ENCODE measurements around the gene NRIP1. TPM values are rescaled to one million over a fixed set of nuclear protein-coding genes. Genes with fewer than 3 reads are reported as not detected.

NRIP1 gene
- total and polyA plus RNA-seq, 2 of the 13 experiments (the other 11 are each of a cell fraction or from before 2014, with no cell fraction given) = 21.0 to 69.0 TPM

DNA sequence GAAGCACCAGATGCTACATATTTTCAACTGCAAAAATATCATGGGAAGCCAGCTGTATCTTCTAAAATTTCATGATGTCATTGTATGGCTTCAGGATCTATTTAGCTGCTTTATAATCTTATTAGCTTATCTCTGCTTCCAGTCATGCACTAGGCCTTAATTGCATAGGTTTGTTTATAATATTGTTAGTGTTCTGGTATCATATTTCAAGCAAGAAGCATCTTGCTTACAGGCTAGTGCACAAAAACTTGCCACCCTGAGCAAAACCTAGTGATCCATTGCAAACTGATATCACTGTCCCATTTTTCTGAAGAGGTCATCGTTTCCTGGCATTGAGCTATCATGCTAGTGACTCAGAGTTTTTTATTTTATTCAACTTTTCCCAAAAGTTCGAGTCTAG lies 15.7 kb upstream of the NRIP1 start:
- H3K27me3 ChIP-seq (ENCODE audit: control insufficient read depth in 1 of 2, insufficient read depth in 2 of 2, low read length in 2 of 2) = no peaks in the 10 kb centered on the region
- H3K4me1 ChIP-seq (ENCODE audit: insufficient read depth, low read length) = peaks cover 13% of the 10 kb centered on the region
- WGBS (ENCODE audit: low lambda C conversion rate) = 0% methylated on average over 2 of the region's 2 CpGs
- H3K27ac ChIP-seq (ENCODE audit: extremely low read length, insufficient read depth, low read length) = no peak overlapping the region
- H3K4me2 ChIP-seq (ENCODE audit: low read depth, low read length) = no peak overlapping the region
- ATAC-seq (no peak), DNase-seq (ENCODE audit: low spot score) (no peak), FAIRE-seq (no peak)
- in situ Hi-C loops (cut with HindIII; ENCODE audit: extremely low pct_ligation_motif_present, low pct_unique_long_range_greater_than_20kb) = no loop called here
- CTCF ChIA-PET (ENCODE audit: low intra/inter-chr PET ratio, low total read pairs) = no interaction called here
- no peaks in the 10 kb centered on the region for H3K9me3 ChIP-seq (ENCODE audit: low read length)
- no peaks in the 10 kb centered on the region for H4K20me1 ChIP-seq (ENCODE audit: insufficient read depth, low read length)
- H3K79me2 ChIP-seq (ENCODE audit: insufficient read depth, low read length) = no peaks in the 10 kb centered on the region
- no peaks in the 10 kb centered on the region for H3K36me3 ChIP-seq (replicated peaks in 1 of 2; ENCODE audit: control insufficient read depth in 1 of 2, insufficient read depth in 2 of 2, low read length in 2 of 2)
- no peak overlapping the region for H3K4me3 ChIP-seq (replicated peaks in 1 of 3; ENCODE audit: insufficient read depth in 1 of 3, low read depth in 2 of 3, low read length in 3 of 3)
- intact Hi-C loops (cut with micrococcal nuclease; ENCODE audit: unreplicated experiment) = no loop called here
- TF ChIP-seq, protein P1, sequence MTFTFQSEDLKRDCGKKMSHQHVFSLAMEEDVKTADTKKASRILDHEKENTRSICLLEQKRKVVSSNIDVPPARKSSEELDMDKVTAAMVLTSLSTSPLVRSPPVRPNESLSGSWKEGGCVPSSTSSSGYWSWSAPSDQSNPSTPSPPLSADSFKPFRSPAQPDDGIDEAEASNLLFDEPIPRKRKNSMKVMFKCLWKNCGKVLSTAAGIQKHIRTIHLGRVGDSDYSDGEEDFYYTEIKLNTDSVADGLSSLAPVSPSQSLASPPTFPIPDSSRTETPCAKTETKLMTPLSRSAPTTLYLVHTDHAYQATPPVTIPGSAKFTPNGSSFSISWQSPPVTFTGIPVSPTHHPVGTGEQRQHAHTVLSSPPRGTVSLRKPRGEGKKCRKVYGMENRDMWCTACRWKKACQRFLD (CRISPR knock-in tag; IDR thresholded peaks at IDR 0.05; ENCODE audit: borderline replicate concordance) = no peak
- TF ChIP-seq RBM22 (optimal IDR thresholded peaks at IDR 0.05; ENCODE audit: low read length) (no peak), ZNF468 (CRISPR knock-in tag; IDR thresholded peaks at IDR 0.05) (no peak), ZMYM3 (CRISPR knock-in tag; IDR thresholded peaks at IDR 0.05) (no peak), CC2D1A (CRISPR knock-in tag; IDR thresholded peaks at IDR 0.05) (no peak), NR2F1 (CRISPR knock-in tag; IDR thresholded peaks at IDR 0.05) (no peak), SOX13 (IDR thresholded peaks at IDR 0.05) (no peak), SOX13 (CRISPR knock-in tag; conservative IDR thresholded peaks at IDR 0.05 in 1 of 2, IDR thresholded peaks at IDR 0.05 in 1 of 2) (no peak)
- no peak overlapping the region for H3K9ac ChIP-seq (ENCODE audit: insufficient read depth, low read depth, low read length)
- H2AFZ ChIP-seq (ENCODE audit: low read length) = no peak overlapping the region
- POLR2A ChIA-PET = no interaction called here
- BruUV-seq (replicated peaks) = no TSS peak

- ATAC-seq = no peak
- peaks cover 2% of the 10 kb centered on the region for H3K4me1 ChIP-seq (ENCODE audit: insufficient read depth, low read length)
- intact Hi-C loops (cut with micrococcal nuclease; ENCODE audit: unreplicated experiment) = no loop called here
- H3K9me3 ChIP-seq (ENCODE audit: low read length) = no peaks in the 10 kb centered on the region
- H4K20me1 ChIP-seq (ENCODE audit: insufficient read depth, low read length) = no peaks in the 10 kb centered on the region
- no peak overlapping the region for H2AFZ ChIP-seq (ENCODE audit: low read length)
- no TSS peak for BruUV-seq (replicated peaks)
- WGBS (ENCODE audit: low lambda C conversion rate) = 65% methylated on average over 10 of the region's 10 CpGs
- H3K36me3 ChIP-seq (replicated peaks in 1 of 2; ENCODE audit: control insufficient read depth in 1 of 2, insufficient read depth in 2 of 2, low read length in 2 of 2) = no peaks in the 10 kb centered on the region
- H3K9ac ChIP-seq (ENCODE audit: insufficient read depth, low read depth, low read length) = no peak overlapping the region
- POLR2A ChIA-PET = no interaction called here
- H3K4me3 ChIP-seq (replicated peaks in 1 of 3; ENCODE audit: insufficient read depth in 1 of 3, low read depth in 2 of 3, low read length in 3 of 3) = no peak overlapping the region
- FAIRE-seq = no peak
- H3K79me2 ChIP-seq (ENCODE audit: insufficient read depth, low read length) = no peaks in the 10 kb centered on the region
- CTCF ChIA-PET (ENCODE audit: low intra/inter-chr PET ratio, low total read pairs) = no interaction called here
- in situ Hi-C loops (cut with HindIII; ENCODE audit: extremely low pct_ligation_motif_present, low pct_unique_long_range_greater_than_20kb) = no loop called here
- no peak overlapping the region for H3K4me2 ChIP-seq (ENCODE audit: low read depth, low read length)
- no peak for DNase-seq (ENCODE audit: low spot score)
- no peaks in the 10 kb centered on the region for H3K27me3 ChIP-seq (ENCODE audit: control insufficient read depth in 1 of 2, insufficient read depth in 2 of 2, low read length in 2 of 2)
- no peak overlapping the region for H3K27ac ChIP-seq (ENCODE audit: extremely low read length, insufficient read depth, low read length)
- TF ChIP-seq, protein P2, sequence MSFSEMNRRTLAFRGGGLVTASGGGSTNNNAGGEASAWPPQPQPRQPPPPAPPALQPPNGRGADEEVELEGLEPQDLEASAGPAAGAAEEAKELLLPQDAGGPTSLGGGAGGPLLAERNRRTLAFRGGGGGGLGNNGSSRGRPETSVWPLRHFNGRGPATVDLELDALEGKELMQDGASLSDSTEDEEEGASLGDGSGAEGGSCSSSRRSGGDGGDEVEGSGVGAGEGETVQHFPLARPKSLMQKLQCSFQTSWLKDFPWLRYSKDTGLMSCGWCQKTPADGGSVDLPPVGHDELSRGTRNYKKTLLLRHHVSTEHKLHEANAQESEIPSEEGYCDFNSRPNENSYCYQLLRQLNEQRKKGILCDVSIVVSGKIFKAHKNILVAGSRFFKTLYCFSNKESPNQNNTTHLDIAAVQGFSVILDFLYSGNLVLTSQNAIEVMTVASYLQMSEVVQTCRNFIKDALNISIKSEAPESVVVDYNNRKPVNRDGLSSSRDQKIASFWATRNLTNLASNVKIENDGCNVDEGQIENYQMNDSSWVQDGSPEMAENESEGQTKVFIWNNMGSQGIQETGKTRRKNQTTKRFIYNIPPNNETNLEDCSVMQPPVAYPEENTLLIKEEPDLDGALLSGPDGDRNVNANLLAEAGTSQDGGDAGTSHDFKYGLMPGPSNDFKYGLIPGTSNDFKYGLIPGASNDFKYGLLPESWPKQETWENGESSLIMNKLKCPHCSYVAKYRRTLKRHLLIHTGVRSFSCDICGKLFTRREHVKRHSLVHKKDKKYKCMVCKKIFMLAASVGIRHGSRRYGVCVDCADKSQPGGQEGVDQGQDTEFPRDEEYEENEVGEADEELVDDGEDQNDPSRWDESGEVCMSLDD (CRISPR knock-in tag; IDR thresholded peaks at IDR 0.05; ENCODE audit: borderline replicate concordance) = no peak
- TF ChIP-seq IKZF4 (CRISPR knock-in tag; IDR thresholded peaks at IDR 0.05; ENCODE audit: borderline replicate concordance, low read depth, not compliant biosample characterization) (no peak), SETDB1 (CRISPR knock-in tag; IDR thresholded peaks at IDR 0.05; ENCODE audit: borderline replicate concordance) (no peak), KLF16 (CRISPR knock-in tag; IDR thresholded peaks at IDR 0.05) (no peak), ZNF557 (CRISPR knock-in tag; IDR thresholded peaks at IDR 0.05) (no peak), HMGA1 (CRISPR knock-in tag; conservative IDR thresholded peaks at IDR 0.05) (no peak), REPIN1 (CRISPR knock-in tag; IDR thresholded peaks at IDR 0.05; ENCODE audit: borderline replicate concordance, low read depth) (no peak)
- TF ChIP-seq, protein P3, sequence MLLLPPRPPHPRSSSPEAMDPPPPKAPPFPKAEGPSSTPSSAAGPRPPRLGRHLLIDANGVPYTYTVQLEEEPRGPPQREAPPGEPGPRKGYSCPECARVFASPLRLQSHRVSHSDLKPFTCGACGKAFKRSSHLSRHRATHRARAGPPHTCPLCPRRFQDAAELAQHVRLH (CRISPR knock-in tag; IDR thresholded peaks at IDR 0.05; ENCODE audit: borderline replicate concordance, low read depth) = no peak
Observed at GRCh38 chr21:15079269-15079668, 14.5 kb upstream of the NRIP1 start.

Data from HepG2 (cell line).